Left kidney (tissue), 8 donors: ENCODE results near the gene ACSL4. TPM values are rescaled to one million over a fixed set of nuclear protein-coding genes. Genes with fewer than 3 reads are reported as not detected.
"Not testable (repeated sequence)": the region's sequence is repeated elsewhere in the genome, so short reads cannot be mapped to it uniquely, and the experiment has no call there.

ENCODE experiments used
- DNase-seq: peaks from one replicate; pipeline ENCODE4 v3.0.0-alpha.2; 2013
- long read RNA-seq, 8 donors: transcript quantifications; one replicate each; lab custom pipeline, GENCODE V29; 2026
- polyA plus RNA-seq: library from polyadenylated mRNA; unstranded; fragments of 120-200 nt; gene quantifications from one replicate; pipeline ENCODE4 v1.2.1, GENCODE V29; 2013; ENCODE audit not compliant: insufficient read length

ACSL4 gene
- polyA plus RNA-seq, result 54.8 TPM
- long read RNA-seq, donor 1, full-length matches to known transcripts, result 4 of 4 reads
- long read RNA-seq, donor 1, partial matches to known transcripts, result 0 of 4 reads
- long read RNA-seq, donor 1, other reads (novel, unspliced or antisense), result 0 of 4 reads
- long read RNA-seq, donor 2, full-length matches to known transcripts, result 3 of 8 reads
- long read RNA-seq, donor 2, partial matches to known transcripts, result 0 of 8 reads
- long read RNA-seq, donor 2, other reads (novel, unspliced or antisense), result 5 of 8 reads
- long read RNA-seq, donor 3, result 0 reads
- long read RNA-seq, donor 4, result 0 reads
- long read RNA-seq, donor 5, full-length matches to known transcripts, result 2 of 2 reads
- long read RNA-seq, donor 5, partial matches to known transcripts, result 0 of 2 reads
- long read RNA-seq, donor 5, other reads (novel, unspliced or antisense), result 0 of 2 reads
- long read RNA-seq, donor 6, full-length matches to known transcripts, result 1 of 1 reads
- long read RNA-seq, donor 6, partial matches to known transcripts, result 0 of 1 reads
- long read RNA-seq, donor 6, other reads (novel, unspliced or antisense), result 0 of 1 reads
- long read RNA-seq, donor 7, full-length matches to known transcripts, result 4 of 28 reads
- long read RNA-seq, donor 7, partial matches to known transcripts, result 15 of 28 reads
- long read RNA-seq, donor 7, other reads (novel, unspliced or antisense), result 9 of 28 reads
- long read RNA-seq, donor 8, full-length matches to known transcripts, result 2 of 2 reads
- long read RNA-seq, donor 8, partial matches to known transcripts, result 0 of 2 reads
- long read RNA-seq, donor 8, other reads (novel, unspliced or antisense), result 0 of 2 reads

DNA sequence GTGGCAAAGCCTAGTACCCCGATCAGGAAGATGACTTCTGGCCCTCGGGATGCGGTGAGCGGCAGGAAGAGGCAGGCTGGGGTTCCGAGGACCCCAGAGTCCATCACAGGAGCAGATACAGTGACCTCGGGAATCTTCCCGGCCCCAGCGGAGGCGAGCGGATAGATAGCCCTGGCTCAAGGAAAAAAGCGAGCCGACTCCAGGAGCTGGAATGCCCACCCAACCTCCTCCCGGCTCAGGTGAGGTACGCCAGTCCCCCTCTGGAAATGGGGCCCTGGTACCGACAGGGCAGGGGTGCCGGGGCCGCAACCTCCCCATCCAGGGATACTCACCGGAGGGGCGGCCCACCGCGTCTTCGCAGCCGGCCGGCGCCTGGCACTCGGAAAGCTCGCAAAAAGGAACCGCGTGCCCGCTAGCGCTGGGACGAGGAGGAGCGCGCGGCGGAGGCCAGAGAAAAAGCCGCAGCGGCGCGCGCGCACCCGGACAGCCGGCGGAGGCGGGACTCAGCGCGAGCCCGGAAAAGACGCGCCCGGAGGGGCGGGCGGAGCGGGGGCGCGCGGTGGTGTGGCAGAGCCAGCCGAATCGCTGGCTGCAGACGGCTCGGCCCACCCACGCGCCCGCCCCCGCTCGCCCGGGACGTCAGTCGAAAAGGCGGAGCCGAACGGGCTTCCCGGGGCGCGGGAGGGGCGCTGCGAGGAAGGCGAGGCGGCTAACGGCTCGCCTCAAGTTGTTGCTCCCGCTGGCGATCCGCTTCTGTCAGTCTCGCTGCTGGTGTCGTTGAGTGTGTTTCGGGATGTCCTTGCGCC, at the start of gene ACSL4:
TSS of gene ACSL4 (minus strand) at position 451 of the 806 bp plus-strand sequence. CDS start 49,894 bp downstream, outside the sequence.
- peak; percentile 82 for DNase-seq

DNA sequence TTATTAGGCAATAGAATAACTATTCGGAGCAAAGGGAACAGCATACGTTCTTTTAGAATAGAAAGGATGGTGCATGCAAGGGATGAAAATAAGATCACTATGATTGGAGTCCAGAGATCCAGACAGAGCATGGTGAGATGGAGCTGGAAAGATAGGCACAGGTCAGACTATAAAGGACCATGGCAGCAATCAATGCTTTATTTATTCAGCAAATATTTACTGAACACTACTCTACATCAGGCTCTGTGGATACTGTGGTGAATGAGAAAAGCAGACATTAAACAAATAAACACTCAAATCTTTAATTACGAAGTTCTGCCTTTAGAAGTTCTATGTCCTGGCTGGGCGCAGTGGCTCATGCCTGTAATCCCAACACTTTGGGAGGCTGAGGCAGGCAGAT, 44.7 kb upstream of the ACSL4 start:
- no peak for DNase-seq

DNA sequence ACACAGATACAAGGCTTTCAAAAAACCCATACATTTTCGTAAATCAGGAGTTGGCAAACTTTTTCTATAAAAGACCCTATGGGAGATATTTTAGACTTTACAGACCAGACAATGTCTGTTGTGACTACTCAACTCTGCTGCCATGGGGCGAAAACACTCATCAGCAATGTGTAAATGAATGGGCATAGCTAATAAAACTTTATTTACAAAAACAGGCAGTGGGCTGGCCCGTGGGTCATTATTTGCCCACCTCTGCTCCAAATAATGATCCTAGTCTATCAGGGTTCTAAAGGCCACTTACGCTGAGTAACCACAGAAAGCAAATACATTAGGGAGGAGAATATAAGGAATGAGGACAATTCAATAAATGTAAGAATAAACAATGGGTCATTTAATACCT, 43.9 kb upstream of the ACSL4 start:
- DNase-seq, result no peak

DNA sequence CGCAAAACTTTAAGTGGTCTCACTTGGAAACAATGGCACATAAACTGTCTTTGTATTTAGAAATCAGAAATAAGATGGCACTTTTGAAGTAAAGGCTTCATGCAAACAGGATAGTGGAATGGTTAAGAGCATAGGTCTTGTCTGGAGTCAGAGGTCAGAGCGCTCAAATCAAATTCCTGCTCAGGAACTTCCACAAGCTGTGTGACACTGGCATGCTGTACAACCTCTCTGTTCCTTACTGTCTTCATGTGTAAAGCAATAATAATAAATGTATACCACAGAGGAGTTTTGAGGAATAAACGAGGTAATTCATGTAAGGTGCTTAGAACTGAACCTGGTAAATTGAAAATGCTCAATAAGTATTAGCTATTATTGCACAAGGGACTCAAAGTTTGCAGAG, 43.4 kb upstream of the ACSL4 start:
- DNase-seq, result no peak

DNA sequence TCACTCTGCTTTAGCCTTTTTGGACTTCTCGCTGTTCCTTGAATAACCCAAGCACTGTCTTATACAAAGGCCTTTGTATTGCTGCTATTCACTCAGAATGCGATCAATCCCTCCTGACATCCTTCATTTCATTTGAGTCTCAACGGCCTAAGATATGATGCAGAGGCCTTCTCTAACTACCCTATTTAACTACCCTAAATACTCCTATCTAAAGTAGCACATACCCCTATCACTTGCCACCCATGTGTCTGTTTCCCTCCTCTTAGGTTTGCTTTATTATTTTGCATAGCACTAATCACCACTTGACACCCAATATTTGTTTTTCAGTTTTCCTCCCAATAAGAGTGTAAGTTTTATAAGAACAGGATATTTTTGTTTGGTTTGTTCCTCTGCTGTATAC, 42.3 kb upstream of the ACSL4 start:
- no peak for DNase-seq

DNA sequence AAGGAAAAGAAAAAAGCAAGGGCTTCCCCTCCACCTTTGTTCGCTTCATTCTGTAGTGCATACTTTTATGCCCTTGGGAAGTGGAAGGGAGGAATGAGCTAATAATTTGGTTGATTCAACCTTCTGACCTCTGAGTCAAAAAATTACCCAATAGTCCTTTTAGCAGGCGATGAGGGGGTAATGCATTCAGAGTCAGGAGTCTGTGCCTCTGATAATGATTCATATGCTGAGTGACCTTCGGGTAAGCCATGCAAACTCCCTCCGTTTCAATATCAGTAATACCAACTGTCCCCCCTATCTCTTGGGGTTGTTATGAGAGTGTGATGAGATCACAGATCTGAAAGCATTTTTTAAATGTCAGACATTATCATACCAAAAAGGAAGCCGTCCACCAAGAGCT, 41.6 kb upstream of the ACSL4 start:
- no peak for DNase-seq

DNA sequence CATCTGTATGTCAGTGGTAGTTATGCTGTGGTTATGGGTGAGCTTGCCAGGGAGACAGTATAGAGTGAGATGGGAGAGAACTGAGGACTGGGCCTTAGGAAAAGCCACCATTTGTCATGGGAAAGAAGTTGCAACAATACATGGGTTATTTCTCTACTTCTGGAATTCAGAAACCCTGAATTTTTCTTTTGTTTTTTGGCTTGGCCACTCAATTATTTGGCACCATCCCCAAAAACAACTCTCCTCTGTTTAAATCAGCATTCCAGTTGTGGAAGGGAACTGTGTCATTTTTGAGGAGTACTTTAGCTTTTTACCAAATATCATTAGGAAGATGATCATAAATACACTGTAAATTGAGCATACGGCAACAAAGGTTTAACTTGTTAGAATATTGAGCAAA, 41.1 kb upstream of the ACSL4 start:
- no peak for DNase-seq

DNA sequence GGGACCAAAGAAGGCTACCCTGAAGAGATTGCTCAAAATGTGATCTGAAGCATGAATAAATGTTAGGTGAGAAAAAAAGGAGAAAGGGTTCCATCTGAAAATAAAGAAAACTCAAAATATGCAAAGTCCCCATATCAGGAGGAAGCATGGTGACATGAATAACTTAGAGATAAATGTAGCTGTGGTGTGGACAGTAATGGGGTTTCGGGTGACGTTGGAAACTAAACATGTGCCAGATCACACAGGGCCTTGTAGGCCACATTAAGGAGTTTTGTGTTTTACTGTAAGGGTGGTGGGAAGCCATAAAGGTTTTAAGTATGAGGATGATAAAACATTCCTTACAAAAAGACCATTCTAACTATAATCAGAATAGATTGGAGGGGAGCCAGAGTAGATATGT, 40.3 kb upstream of the ACSL4 start:
- no peak for DNase-seq

DNA sequence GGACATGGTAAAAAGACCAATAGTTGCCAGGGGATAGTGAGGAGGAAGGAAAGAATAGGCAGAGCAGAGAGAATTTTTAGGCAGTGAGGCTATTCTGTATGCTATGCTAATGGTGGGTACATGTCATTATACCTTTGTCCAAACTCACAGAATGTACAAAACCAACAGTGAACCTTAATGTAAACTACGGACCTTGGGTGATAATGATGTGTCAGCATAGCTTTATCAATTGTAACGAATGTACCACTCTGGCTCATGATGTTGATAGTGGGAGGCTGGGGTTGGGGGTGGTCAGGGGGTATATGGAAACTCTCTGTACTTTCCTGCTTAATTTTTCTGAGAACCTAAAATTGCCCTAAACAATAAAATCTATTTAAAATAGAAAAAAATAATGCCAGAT, 37.7 kb upstream of the ACSL4 start:
- no peak for DNase-seq

DNA sequence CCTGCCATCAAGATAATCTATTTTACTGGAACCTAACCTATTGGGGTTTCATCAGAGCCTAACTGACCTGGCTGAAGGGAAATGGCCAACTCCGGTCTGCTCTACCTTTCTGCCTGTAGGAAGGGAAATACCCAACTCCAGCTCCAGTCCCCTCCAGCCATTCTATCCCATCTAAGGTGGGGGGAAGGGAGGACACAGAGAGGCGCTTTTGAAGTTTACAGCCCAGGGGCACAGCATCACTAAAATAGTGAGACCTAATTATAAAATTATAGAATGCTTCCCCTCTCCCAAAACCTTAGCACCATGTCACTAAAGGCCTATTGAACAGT, 27.8 kb upstream of the ACSL4 start:
- DNase-seq, result no peak

DNA sequence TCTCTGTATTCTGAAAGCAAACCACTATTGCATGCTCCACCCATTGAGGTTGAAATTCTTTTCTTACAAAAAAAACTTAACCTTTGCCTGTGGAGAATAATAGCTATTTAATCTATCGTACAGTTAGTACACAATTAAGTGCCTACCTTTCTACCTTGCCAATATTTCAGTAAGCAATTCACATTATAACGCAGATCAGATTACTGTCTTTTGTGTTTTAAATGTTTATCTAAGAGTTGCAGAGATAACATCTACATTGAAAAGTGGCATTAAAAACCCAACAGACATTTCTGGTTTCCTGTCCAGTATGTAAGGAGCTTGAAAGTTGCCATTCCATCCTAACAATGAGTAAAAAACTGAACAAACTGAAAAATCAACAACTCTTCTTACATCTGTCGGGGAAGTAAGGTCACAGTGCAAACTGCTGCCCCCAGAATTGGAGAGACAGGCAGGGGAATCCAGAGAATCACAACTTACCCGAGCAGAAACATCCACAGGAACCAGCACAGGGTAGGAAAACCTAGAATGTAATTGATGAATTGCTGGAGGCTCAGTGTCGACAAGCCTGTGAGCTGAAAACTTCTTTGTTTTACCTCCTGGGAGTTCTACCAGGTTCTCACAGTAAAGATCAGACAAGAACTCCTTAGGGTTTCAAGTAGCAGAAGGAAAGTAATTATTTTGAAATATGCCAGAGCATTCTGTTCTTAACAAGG, 27.3 kb upstream of the ACSL4 start:
- no peak for DNase-seq

DNA sequence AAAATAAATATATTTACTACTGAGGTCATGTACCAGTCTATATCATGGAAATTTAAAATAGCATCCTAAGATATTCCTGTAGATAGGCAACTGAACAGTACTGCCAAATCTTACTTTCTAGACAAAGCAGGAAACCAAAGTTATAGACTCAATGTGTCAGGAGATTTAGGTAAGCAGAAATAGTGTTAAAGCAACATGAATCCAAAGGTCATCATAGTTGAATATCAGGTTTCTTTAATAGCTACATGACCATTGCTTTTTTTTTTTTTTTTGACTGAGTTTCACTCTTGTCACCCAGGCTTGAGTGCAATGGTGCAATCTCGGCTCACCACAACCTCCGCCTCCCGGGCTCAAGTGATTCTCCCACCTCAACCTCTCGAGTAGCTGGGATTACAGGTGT, 20.2 kb upstream of the ACSL4 start:
- DNase-seq, result no peak

DNA sequence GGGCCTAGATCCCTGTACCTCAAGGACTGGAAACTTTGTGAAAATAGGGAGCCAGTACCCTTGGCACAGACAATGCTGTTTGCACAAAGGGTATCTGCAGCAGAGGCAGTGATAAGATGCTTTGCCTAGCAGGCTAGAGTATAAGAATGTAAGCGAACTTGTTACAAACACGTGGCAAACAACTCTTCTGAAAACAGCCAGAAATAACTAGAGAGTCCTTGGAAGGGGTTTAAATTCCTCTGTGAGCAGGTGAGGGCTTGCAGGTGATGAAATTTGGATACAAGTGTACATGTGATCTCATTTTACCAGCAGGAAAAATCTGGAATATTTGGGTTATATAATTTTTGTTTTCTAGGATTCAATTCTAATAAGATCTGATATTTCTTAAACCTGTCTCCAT, 18.6 kb upstream of the ACSL4 start:
- no peak for DNase-seq

DNA sequence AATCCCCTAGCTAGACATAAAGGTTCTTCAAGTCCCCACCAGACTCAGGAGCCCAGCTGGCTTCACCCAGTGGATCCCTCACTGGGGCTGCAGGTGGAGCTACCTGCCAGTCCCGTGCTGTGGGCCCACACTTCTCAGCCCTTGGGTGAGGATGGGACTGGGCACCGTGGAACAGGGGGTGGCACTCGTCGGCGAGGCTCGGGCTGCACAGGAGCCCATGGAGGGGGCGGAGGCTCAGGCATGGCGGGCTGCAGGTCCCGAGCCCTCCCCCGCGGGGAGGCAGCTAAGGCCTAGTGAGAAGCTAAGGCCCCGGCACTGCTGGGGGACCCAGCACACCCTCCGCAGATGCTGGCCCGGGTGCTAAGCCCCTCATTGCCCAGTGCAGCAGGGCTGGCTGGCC, 16.1 kb upstream of the ACSL4 start:
- DNase-seq, result no peak

DNA sequence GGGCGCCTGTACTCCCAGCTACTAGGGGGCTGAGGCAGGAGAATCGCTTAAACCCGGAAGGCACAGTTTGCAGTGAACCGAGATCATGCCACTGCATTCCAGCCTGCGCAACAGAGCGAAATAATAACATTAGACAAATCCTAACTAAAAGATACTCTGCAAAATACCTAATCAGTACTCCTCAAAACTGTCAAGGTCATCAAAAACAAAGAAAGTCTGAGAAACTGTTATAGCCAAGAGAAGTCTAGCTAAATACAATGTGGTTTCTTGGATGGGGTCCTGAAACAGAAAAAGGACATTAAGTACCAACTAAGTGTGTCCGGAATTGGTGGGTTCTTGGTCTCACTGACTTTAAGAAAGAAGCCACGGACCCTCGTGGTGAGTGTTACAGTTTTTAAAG, 14.6 kb upstream of the ACSL4 start:
- DNase-seq, result no peak

DNA sequence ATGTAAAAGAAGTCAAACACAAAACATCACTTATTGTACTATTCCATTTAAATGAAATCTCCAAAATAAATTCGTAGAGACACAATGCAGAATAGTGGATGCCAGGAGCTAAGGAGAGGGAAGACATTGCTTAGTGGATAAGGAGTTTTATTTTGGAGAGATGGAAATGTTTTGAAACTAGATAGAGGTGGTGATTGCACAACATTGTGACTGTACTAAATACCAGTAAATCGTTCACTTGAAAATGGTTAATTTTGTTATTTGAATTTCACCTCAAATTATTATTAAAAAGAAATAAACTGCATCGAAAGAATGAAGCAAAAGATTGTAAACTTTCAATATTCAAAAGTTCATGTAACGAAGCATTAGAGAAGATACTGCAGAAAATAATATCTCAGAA, 9.7 kb upstream of the ACSL4 start:
- DNase-seq, result no peak

DNA sequence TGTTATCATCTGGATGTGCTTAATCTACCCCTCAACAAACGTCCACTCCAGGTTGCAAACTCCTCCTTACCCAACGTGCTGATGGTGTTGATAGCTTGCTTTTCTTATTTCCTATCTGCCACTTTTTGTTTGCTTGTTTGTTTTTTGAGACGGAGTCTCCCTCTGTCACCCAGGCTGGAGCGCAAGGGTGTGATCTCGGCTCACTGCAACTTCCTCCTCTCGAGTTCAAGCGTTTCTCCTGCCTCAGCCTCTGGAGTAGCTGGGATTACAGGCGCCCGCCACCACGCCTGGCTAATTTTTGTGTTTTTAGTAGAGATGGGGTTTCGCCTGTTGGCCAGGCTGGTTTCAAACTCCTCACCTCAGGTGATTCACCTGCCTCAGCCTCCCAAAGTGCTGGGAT, 7.8 kb upstream of the ACSL4 start:
- DNase-seq, result not testable (repeated sequence)

DNA sequence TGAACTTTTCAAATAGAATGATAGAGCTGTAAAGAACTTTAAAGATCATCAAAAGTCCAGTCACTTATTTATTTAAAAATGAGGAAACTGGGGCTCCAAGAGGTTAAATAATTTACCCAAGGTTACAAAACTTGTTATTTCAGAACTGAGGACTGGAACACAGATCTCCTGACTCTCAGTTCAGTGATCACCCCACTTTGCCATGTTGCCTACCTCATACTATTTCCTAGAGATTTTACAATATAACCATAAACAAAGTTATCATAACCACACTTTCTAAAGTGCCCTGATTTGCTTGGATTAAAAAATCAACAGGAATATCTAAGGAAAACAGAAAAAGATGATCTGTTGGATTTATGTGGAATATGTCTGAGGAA, 7.4 kb upstream of the ACSL4 start:
- no peak for DNase-seq

DNA sequence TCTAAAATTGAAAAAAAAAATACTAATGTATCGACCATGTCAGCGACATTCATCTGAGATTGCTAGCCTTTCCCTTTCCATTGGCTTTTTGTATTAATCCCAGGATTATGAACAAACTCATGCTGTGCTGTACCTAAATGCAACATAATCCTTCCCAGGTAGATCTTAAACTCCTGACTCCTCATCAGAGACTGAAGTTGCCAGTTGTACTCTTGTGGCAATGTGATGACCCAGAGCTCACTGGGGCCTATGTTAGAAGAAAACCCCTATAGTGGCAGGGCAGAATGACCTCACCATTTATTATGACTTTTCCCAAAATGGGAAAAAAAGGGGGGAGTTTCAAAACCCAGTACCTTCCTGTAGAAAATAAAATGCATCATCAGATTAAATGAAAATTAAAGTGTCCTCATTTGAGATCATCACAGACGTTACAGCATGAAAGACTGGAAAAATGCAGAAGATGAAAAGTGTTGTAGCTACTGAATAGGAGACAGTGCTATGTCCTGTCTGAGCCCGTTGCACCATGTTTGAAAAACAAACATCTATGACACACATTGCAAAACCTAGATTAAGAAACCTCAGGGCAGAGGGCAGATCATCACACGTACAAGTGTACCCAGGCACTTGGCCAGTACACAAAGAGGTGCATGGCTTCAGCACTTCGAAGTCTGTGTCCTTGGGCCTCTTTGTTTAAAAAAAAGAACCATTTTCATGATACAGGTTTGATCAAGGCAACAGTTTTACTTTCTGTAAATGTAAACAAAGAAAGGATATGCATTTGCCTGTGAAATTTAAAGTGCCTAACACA, 6.8 kb upstream of the ACSL4 start:
- no peak for DNase-seq

DNA sequence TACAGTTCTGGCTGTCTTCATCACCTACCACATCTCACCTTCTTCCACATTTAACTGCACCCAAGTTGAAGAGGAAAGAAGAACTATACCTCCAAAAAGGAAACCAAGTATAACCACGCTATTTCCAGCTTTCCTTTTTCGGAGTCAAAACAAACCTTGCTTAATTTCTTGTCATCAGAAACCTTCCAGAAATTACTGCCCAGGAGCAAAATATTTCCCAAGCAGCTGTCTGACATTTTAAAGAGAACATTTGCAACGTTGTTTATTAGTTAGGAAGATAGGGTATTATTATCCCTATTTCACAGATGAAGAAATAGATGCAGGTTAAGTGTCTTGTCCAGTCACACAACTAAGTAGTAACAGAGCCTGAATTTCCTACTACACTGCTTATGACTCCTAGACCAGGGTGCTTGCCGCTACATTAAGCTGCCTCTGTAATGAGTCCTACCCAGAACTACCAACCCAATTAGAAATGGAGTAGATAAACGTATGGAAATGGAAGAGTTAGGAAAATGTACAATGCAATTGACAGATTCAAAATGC, 2.2 kb upstream of the ACSL4 start:
- DNase-seq, result no peak

DNA sequence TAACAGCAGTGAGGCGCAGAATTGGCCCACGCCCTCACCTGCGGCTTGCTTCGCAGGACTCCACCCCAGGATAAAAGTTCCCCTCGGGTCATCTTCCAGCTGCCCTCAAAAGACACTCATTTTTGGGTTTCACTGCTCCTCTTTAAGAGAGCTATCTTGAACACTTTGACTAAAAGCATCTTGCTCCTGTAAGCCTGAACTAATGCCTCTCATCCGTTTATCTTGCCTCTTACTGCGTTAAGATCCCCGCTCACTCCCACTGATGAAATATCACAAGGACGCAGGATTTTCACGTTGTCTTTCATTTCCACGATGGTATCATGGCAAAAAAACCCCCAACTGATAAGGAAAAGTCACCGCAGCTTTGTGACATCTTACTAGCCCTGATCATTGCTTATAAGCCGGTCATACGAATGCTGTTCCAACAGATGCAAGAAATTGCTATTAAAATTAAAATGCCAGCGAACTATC, 591 bp upstream of the ACSL4 start:
- no peak for DNase-seq
